RWPE1 (cell line): ENCODE data around the gene SNRPB2.

Experiments
- CTCF ChIA-PET: fragments of 350-600 bp; sonication (Branson Sonifier 250); formaldehyde crosslinking; extraction: SDS; loops from one replicate; lab custom pipeline; 2021; lab: Yijun Ruan, JAX
- POLR2A ChIA-PET: fragments of 400-600 bp; formaldehyde crosslinking; extraction: SDS; loops from one replicate; lab custom pipeline; 2020; ENCODE audit warnings: antibody characterized with exemption; ENCODE audit not compliant: low non-redundant PET; lab: Yijun Ruan, JAX
- DNase-seq: peaks from one replicate; pipeline ENCODE4 v3.0.0; 2012; ENCODE audit warnings: low spot score
- H3K27ac ChIP-seq: fragments of 450-650 bp; 2 replicates; pipeline ENCODE4 v1.5.1; 2017
- CTCF ChIP-seq: fragments of 450-650 bp; conservative IDR thresholded peaks from 2 replicates; pipeline ENCODE4 v1.5.1; 2017; ENCODE audit warnings: low read depth, mild to moderate bottlenecking

SNRPB2 gene

GRCh38 chr20:16693278-16693677 is 36.5 kb upstream of the SNRPB2 start:
- TF ChIP-seq CTCF = no peak
- ChIA-PET CTCF (no interaction called here), POLR2A (no interaction called here)
- H3K27ac ChIP-seq = no peak overlapping the region
- DNase-seq = no peak

- TF ChIP-seq CTCF = no peak
- no peak for DNase-seq
- ChIA-PET POLR2A (no interaction called here), CTCF (no interaction called here)
- H3K27ac ChIP-seq = no peak overlapping the region
Measured at GRCh38 chr20:16694161-16694560, 35.7 kb upstream of the SNRPB2 start.

- ChIA-PET POLR2A (no interaction called here), CTCF (no interaction called here)
- no peak for TF ChIP-seq CTCF
- H3K27ac ChIP-seq = no peak overlapping the region
- no peak for DNase-seq
Measured at GRCh38 chr20:16695628-16696027, 34.2 kb upstream of the SNRPB2 start.

- ChIA-PET POLR2A (no interaction called here), CTCF (no interaction called here)
- DNase-seq = no peak
- no peak for TF ChIP-seq CTCF
- H3K27ac ChIP-seq = no peak overlapping the region
Measured at GRCh38 chr20:16699293-16699692, 30.5 kb upstream of the SNRPB2 start.

- DNase-seq = no peak
- CTCF ChIA-PET = no interaction called here
- POLR2A ChIA-PET = no interaction called here
- no peak overlapping the region for H3K27ac ChIP-seq
- TF ChIP-seq CTCF = no peak
Measured at GRCh38 chr20:16701296-16701695, 28.5 kb upstream of the SNRPB2 start.

GRCh38 chr20:16703570-16703969 is 26.3 kb upstream of the SNRPB2 start:
- H3K27ac ChIP-seq = no peak overlapping the region
- CTCF ChIA-PET = no interaction called here
- DNase-seq = no peak
- POLR2A ChIA-PET = no interaction called here
- TF ChIP-seq CTCF = no peak

GRCh38 chr20:16707674-16708073 is 22.2 kb upstream of the SNRPB2 start:
- H3K27ac ChIP-seq = no peak overlapping the region
- no peak for DNase-seq
- POLR2A ChIA-PET = no interaction called here
- CTCF ChIA-PET = interaction anchor here (0.6 kb wide), 1 partner anchor 194 kb away, joined by 3 read pairs; no protein-coding TSS in a partner anchor
- TF ChIP-seq CTCF = no peak
